CD14-positive monocyte (primary cell): ENCODE measurements around the gene IL18R1. TPM values are rescaled to one million over a fixed set of nuclear protein-coding genes. Genes with fewer than 3 reads are reported as not detected.

ENCODE experiments used
- DNase-seq, 3 donors: peaks; one replicate each; pipeline ENCODE4 v3.0.0-alpha.2; 2011 to 2022
- H2AFZ ChIP-seq: 2 replicates; pipeline ENCODE4 v1.6.0; 2012; ENCODE audit warnings: mild to moderate bottlenecking, low read depth, low read length, inconsistent platforms; ENCODE audit not compliant: insufficient read depth, poor library complexity, severe bottlenecking
- H3K27ac ChIP-seq, 2 donors: 1 replicate in 1 of 2; 2 replicates in 1 of 2; pipeline ENCODE4 v1.5.1; 2012 to 2013; ENCODE audit warnings: low read length in 2 of 2, control low read depth in 1 of 2, inconsistent platforms in 1 of 2, low read depth in 1 of 2, mild to moderate bottlenecking in 1 of 2
- H3K27me3 ChIP-seq, 2 donors: one replicate each; pipeline versions ENCODE4 v1.6.0 to v1.6.1; 2011 to 2013; ENCODE audit warnings: low read length in 2 of 2; ENCODE audit not compliant: control insufficient read depth in 2 of 2, insufficient read depth in 2 of 2
- H3K36me3 ChIP-seq, 2 donors: replicated peaks in 1 of 2; 1 replicate in 1 of 2; 2 replicates in 1 of 2; pipeline versions ENCODE4 v1.5.1 to v1.6.1; 2012 to 2013; ENCODE audit warnings: low read length in 2 of 2, control low read depth in 1 of 2, inconsistent platforms in 1 of 2, mild to moderate bottlenecking in 1 of 2; ENCODE audit not compliant: insufficient read depth in 2 of 2, control insufficient read depth in 1 of 2
- H3K4me1 ChIP-seq, 2 donors: 1 replicate in 1 of 2; 2 replicates in 1 of 2; pipeline versions ENCODE4 v1.5.1 to v1.6.1; 2012 to 2013; ENCODE audit warnings: low read length in 2 of 2, control low read depth in 1 of 2, inconsistent platforms in 1 of 2, mild to moderate bottlenecking in 1 of 2, moderate library complexity in 1 of 2; ENCODE audit not compliant: insufficient read depth in 2 of 2, control insufficient read depth in 1 of 2
- H3K4me2 ChIP-seq: replicated peaks from 2 replicates; pipeline ENCODE3; 2012; ENCODE audit warnings: low read length, moderate library complexity, mild to moderate bottlenecking; ENCODE audit not compliant: poor library complexity, severe bottlenecking; ENCODE audit errors: extremely low read depth
- H3K4me3 ChIP-seq, 3 experiments: fragments of 200-600 bp in 1 of 3; sonication (generic) in 1 of 3; replicated peaks in 1 of 3; 1 replicate in 2 of 3; 2 replicates in 1 of 3; pipeline ENCODE4 v1.5.1; 2011 to 2013; ENCODE audit warnings: low read length in 3 of 3, mild to moderate bottlenecking in 3 of 3, control low read depth in 2 of 3, low read depth in 2 of 3, inconsistent platforms in 1 of 3, moderate library complexity in 1 of 3
- H3K79me2 ChIP-seq: 2 replicates; pipeline ENCODE4 v1.6.0; 2012; ENCODE audit warnings: mild to moderate bottlenecking, control low read depth, inconsistent platforms, low read length, moderate library complexity; ENCODE audit not compliant: insufficient read depth
- H3K9ac ChIP-seq: 2 replicates; pipeline ENCODE4 v1.6.0; 2017; ENCODE audit warnings: low read length, mild to moderate bottlenecking; ENCODE audit not compliant: insufficient read depth, poor library complexity, severe bottlenecking
- H3K9me3 ChIP-seq, 2 donors: replicated peaks in 1 of 2; 1 replicate in 1 of 2; 2 replicates in 1 of 2; pipeline versions ENCODE4 v1.5.1 to v1.6.1; 2012 to 2013; ENCODE audit warnings: low read length in 2 of 2, control low read depth in 1 of 2; ENCODE audit not compliant: control insufficient read depth in 1 of 2, insufficient read depth in 1 of 2
- H4K20me1 ChIP-seq: 2 replicates; pipeline ENCODE4 v1.6.0; 2012; ENCODE audit warnings: mild to moderate bottlenecking, low read length, control low read depth, moderate library complexity; ENCODE audit not compliant: insufficient read depth
- H3K27ac Mint-ChIP-seq, 7 donors: one replicate each; pipeline ENCODE4 v1.8.0; 2020; ENCODE audit warnings: mild to moderate bottlenecking in 7 of 7, mixed read lengths in 7 of 7, moderate library complexity in 6 of 7, inconsistent platforms in 2 of 7
- H3K27me3 Mint-ChIP-seq, 3 donors: one replicate each; pipeline ENCODE4 v1.8.0; 2021 to 2022; ENCODE audit warnings: low read depth in 3 of 3, mild to moderate bottlenecking in 3 of 3, mixed read lengths in 3 of 3, moderate library complexity in 3 of 3, inconsistent platforms in 1 of 3
- H3K36me3 Mint-ChIP-seq, 2 donors: one replicate each; pipeline ENCODE4 v1.8.0; 2020; ENCODE audit warnings: mixed read lengths in 2 of 2, inconsistent platforms in 1 of 2, mild to moderate bottlenecking in 1 of 2
- H3K4me1 Mint-ChIP-seq: one replicate; pipeline ENCODE4 v1.8.0; 2020; ENCODE audit warnings: mild to moderate bottlenecking, mixed read lengths
- H3K4me3 Mint-ChIP-seq, 2 donors: one replicate each; pipeline ENCODE4 v1.8.0; 2020; ENCODE audit warnings: mild to moderate bottlenecking in 2 of 2, mixed read lengths in 2 of 2, moderate library complexity in 1 of 2
- H3K9me3 Mint-ChIP-seq, 7 donors: one replicate each; pipeline ENCODE4 v1.8.0; 2020 to 2022; ENCODE audit warnings: mixed read lengths in 7 of 7, mild to moderate bottlenecking in 6 of 7, moderate library complexity in 6 of 7, inconsistent platforms in 2 of 7
- WGBS: methylation state at CpG from one replicate; pipeline ENCODE4 v1.1.5; 2013; ENCODE audit warnings: missing lambda C conversion rate; ENCODE audit not compliant: insufficient coverage; 5-methylcytosine and 5-hydroxymethylcytosine counted together
- intact Hi-C, 2 donors: fragments of 100-400 bp; cut with micrococcal nuclease; formaldehyde crosslinking; loops; one replicate each; pipeline versions ENCODE4 v1.15.0 to v1.15.1; 2023
- polyA plus RNA-seq, 3 donors: library from polyadenylated mRNA; depleted of rRNA in 1 of 3; unstranded in 2 of 3; stranded (reverse) in 1 of 3; fragments of 300-500 nt in 2 of 3; fragments of >200 nt in 1 of 3; fragmentation: Illumina TruSeq in 2 of 3; gene quantifications; 1 replicate in 2 of 3; 2 replicates in 1 of 3; pipeline ENCODE4 v1.2.3, GENCODE V29; 2012 to 2021
- TF ChIP-seq, protein P1 (sequence below): fragments of 200-600 bp; IDR thresholded peaks from one replicate; pipeline ENCODE4 v1.8.0; 2022; ENCODE audit warnings: antibody characterized with exemption, mild to moderate bottlenecking

Gene IL18R1
- polyA plus RNA-seq, 3 donors = 0.03 to 0.15 (median 0.11) TPM

DNA sequence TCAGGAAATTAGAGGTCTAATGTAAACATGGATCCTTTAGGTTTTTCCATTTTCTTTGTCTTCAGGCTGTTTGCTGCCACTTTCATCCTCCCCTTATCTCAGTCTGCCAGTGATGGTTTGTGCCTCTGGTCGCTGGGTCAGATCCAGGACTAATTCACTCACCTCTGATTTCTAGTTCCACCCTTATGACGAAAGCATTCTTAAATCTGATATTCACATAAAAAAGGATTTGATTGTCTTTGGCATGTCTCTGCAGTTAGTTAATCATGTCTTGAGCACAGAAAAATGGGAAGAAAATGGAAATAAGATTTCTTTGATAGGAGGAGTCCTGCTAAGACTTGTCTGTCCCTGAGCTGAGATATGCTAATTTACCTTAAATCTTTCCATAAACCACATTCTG is 39.7 kb upstream of the IL18R1 start:
- no peaks in the 10 kb centered on the region for H3K9me3 ChIP-seq
- H3K27ac Mint-ChIP-seq = no peak overlapping the region
- H3K9me3 Mint-ChIP-seq = peaks cover 0 to 4% (median 0%) of the 10 kb centered on the region in 7 donors
- H3K4me1 Mint-ChIP-seq = peaks cover 12% of the 10 kb centered on the region
- DNase-seq = no peak
- peaks cover 6 to 7% of the 10 kb centered on the region in 2 donors for H3K4me1 ChIP-seq
- no peaks in the 10 kb centered on the region for H3K36me3 Mint-ChIP-seq
- H2AFZ ChIP-seq = no peak overlapping the region
- peaks cover 19 to 32% (median 27%) of the 10 kb centered on the region in 3 donors for H3K27me3 Mint-ChIP-seq
- H3K9ac ChIP-seq = no peak overlapping the region
- H4K20me1 ChIP-seq = no peaks in the 10 kb centered on the region
- H3K79me2 ChIP-seq = no peaks in the 10 kb centered on the region
- H3K4me3 ChIP-seq = no peak overlapping the region
- no peaks in the 10 kb centered on the region for H3K36me3 ChIP-seq
- peaks cover 13 to 16% of the 10 kb centered on the region in 2 donors for H3K27me3 ChIP-seq
- no peak overlapping the region for H3K27ac ChIP-seq
- no CpG with 5 or more reads among the region's 2 CpGs for WGBS
- H3K4me3 Mint-ChIP-seq = no peak overlapping the region
- intact Hi-C loops = loop anchor here in 1 of 2 donors (10.0 kb wide), 1 partner anchor 61 kb away; no protein-coding TSS in a partner anchor
- TF ChIP-seq, protein P1, sequence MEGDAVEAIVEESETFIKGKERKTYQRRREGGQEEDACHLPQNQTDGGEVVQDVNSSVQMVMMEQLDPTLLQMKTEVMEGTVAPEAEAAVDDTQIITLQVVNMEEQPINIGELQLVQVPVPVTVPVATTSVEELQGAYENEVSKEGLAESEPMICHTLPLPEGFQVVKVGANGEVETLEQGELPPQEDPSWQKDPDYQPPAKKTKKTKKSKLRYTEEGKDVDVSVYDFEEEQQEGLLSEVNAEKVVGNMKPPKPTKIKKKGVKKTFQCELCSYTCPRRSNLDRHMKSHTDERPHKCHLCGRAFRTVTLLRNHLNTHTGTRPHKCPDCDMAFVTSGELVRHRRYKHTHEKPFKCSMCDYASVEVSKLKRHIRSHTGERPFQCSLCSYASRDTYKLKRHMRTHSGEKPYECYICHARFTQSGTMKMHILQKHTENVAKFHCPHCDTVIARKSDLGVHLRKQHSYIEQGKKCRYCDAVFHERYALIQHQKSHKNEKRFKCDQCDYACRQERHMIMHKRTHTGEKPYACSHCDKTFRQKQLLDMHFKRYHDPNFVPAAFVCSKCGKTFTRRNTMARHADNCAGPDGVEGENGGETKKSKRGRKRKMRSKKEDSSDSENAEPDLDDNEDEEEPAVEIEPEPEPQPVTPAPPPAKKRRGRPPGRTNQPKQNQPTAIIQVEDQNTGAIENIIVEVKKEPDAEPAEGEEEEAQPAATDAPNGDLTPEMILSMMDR = no peak
- no peak overlapping the region for H3K4me2 ChIP-seq

DNA sequence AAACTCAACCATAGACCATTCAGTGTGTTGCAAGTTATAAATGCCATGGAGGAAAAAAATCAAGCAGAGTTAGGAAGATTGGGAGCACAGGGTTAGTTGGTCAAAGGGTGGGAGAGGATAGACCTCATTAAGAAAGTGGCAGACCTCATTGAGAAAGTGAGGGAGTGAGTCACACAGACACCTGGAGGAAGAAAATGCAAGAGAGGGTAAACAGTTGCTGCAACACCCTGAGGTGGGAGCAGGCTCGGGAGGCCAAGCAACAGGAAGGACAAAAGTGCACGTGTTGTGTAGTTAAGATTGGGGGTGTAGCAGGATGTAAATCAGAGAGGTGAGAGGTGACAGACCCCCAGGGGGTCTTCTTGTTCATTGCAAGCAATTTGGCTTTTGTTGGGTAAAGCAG is 37.9 kb upstream of the IL18R1 start:
- no peak overlapping the region for H3K27ac ChIP-seq
- Mint-ChIP-seq H3K4me3 (no peak overlapping the region), H3K4me1 (peaks cover 13% of the 10 kb centered on the region), H3K27ac (no peak overlapping the region), H3K36me3 (no peaks in the 10 kb centered on the region), H3K27me3 (peaks cover 21 to 26% (median 25%) of the 10 kb centered on the region in 3 donors), H3K9me3 (peaks cover 0 to 4% (median 0%) of the 10 kb centered on the region in 7 donors)
- no peaks in the 10 kb centered on the region for H3K9me3 ChIP-seq
- peaks cover 12 to 14% of the 10 kb centered on the region in 2 donors for H3K27me3 ChIP-seq
- intact Hi-C loops = loop anchor here in 1 of 2 donors (10.0 kb wide), 1 partner anchor 63 kb away; no protein-coding TSS in a partner anchor
- no peak overlapping the region for H3K4me2 ChIP-seq
- 17% methylated on average over 2 of the region's 2 CpGs for WGBS
- H4K20me1 ChIP-seq = no peaks in the 10 kb centered on the region
- no peak overlapping the region for H3K9ac ChIP-seq
- H3K4me1 ChIP-seq = peaks cover 9 to 10% of the 10 kb centered on the region in 2 donors
- no peaks in the 10 kb centered on the region for H3K36me3 ChIP-seq
- no peak overlapping the region for H3K4me3 ChIP-seq
- no peaks in the 10 kb centered on the region for H3K79me2 ChIP-seq
- H2AFZ ChIP-seq = no peak overlapping the region
- TF ChIP-seq, protein P1 = no peak
- no peak for DNase-seq
